Aorta (tissue), 5 donors: Measurements from ENCODE around the gene LPIN3. TPM values are rescaled to one million over a fixed set of nuclear protein-coding genes. Genes with fewer than 3 reads are reported as not detected.
A peak's percentile ranks its signal among the peaks of the same experiment; 100 is the strongest.

ENCODE experiments used
- ATAC-seq: fragments of 200-7000 bp; cut with Tn5 transposase; one replicate; pipeline ENCODE4 v1.9.1; 2022; ENCODE audit warnings: moderate library complexity; ENCODE audit not compliant: low FRiP score
- DNase-seq, 2 donors: peaks; one replicate each; pipeline ENCODE4 v3.0.0-alpha.2; 2020
- H3K27ac ChIP-seq, 2 donors: one replicate each; pipeline ENCODE4 v1.5.1; 2013; ENCODE audit warnings: low read length in 2 of 2, mild to moderate bottlenecking in 2 of 2, moderate library complexity in 2 of 2, control low read depth in 1 of 2, inconsistent platforms in 1 of 2, low read depth in 1 of 2
- H3K27me3 ChIP-seq, 2 donors: one replicate each; pipeline ENCODE4 v1.6.1; 2013; ENCODE audit warnings: control low read depth in 1 of 2, low read length in 1 of 2, mild to moderate bottlenecking in 1 of 2, moderate library complexity in 1 of 2; ENCODE audit not compliant: insufficient read depth in 2 of 2, control insufficient read depth in 1 of 2
- H3K36me3 ChIP-seq, 2 donors: one replicate each; pipeline ENCODE4 v1.6.1; 2013; ENCODE audit warnings: control low read depth in 1 of 2, low read length in 1 of 2, mild to moderate bottlenecking in 1 of 2; ENCODE audit not compliant: insufficient read depth in 2 of 2, control insufficient read depth in 1 of 2
- H3K4me1 ChIP-seq, 2 donors: one replicate each; pipeline ENCODE4 v1.6.1; 2013; ENCODE audit warnings: low read length in 2 of 2, control low read depth in 1 of 2, mild to moderate bottlenecking in 1 of 2, moderate library complexity in 1 of 2; ENCODE audit not compliant: insufficient read depth in 2 of 2, control insufficient read depth in 1 of 2
- H3K4me3 ChIP-seq, 2 donors: one replicate each; pipeline ENCODE4 v1.5.1; 2013; ENCODE audit warnings: low read length in 2 of 2, control low read depth in 1 of 2, mild to moderate bottlenecking in 1 of 2
- H3K9me3 ChIP-seq: one replicate; pipeline ENCODE4 v1.6.1; 2013; ENCODE audit warnings: mild to moderate bottlenecking, low read length; ENCODE audit not compliant: control insufficient read depth
- WGBS, 2 donors: extraction: QIAGEN DNeasy Blood & Tissue Kit; methylation state at CpG; one replicate each; pipeline ENCODE4 v1.1.7; 2013; 5-methylcytosine and 5-hydroxymethylcytosine counted together
- intact Hi-C, 2 donors: fragments of 100-400 bp; cut with DNase I; formaldehyde crosslinking; loops; one replicate each; pipeline versions ENCODE4 v1.14.2 to v1.15.0; 2022
- long read RNA-seq, 2 donors: library from polyadenylated mRNA; unstranded; transcript quantifications; one replicate each; pipeline ENCODE4 v2.0.0, GENCODE V29; 2020 to 2021
- polyA plus RNA-seq, 2 donors: library from polyadenylated mRNA; stranded (reverse); fragments of 200-250 nt; gene quantifications; one replicate each; pipeline ENCODE4 v1.2.3, GENCODE V29; 2013
- total RNA-seq, 2 donors: library from RNA; stranded (reverse); fragmentation: NEBNext Ultra II Directional; extraction: Animal tissue kit (Norgen Biotek cat#: 25700); gene quantifications; one replicate each; pipeline ENCODE4 v1.2.1, GENCODE V29; 2021
- donor health status: healthy with polysubstance abuse.
- donor health status: Bipolar disorder and iron deficiency.
- donor health status: DM: no; HTN: no; CAD: no.
- donor health status: DM: no; HTN: no; CAD: no.
- donor health status: DM: yes; HTN: yes; CAD: no.

The LPIN3 gene
- total RNA-seq (10 to 100 TPM; 21.4 to 22.6 TPM), polyA plus RNA-seq (10 to 100 TPM; 17.3 to 37.0 TPM)
- long read RNA-seq, donor 1, partial matches to known transcripts = 19 of 27 reads
- long read RNA-seq, donor 1, other reads (novel, unspliced or antisense) = 5 of 27 reads
- long read RNA-seq, donor 2, partial matches to known transcripts = 0 of 2 reads
- long read RNA-seq, donor 2, other reads (novel, unspliced or antisense) = 2 of 2 reads

GRCh38 chr20:41340327-41341055 lies at the start of gene LPIN3:
TSS of gene LPIN3 (plus strand) at chr20:41340821. CDS start at chr20:41345804, 4,983 bp downstream.
- intact Hi-C loops = loop anchor here (2.0 to 5.0 kb wide), 3 partner anchors 24 to 108 kb away; partner anchors contain the start of gene ZHX3 (in 1 of the 2)
- 9 to 13% methylated on average over 31 to 33 of the region's 33 CpGs for WGBS, 2 donors
- ATAC-seq = peak; percentile 95

GRCh38 chr20:41293269-41294037 lies 47.2 kb upstream of the LPIN3 start:
- Histone ChIP-seq H3K36me3 (no peaks in the 10 kb centered on the region), H3K27ac (no peak overlapping the region), H3K4me1 (peaks cover 2 to 5% of the 10 kb centered on the region in 2 donors), H3K4me3 (no peak overlapping the region), H3K27me3 (no peaks in the 10 kb centered on the region), H3K9me3 (no peaks in the 10 kb centered on the region)
- peak; percentile 55 for ATAC-seq
- intact Hi-C loops = no loop called here
- DNase-seq = no peak
- WGBS, 2 donors = 74 to 78% methylated on average over 2 of the region's 2 CpGs

More at GRCh38 chr20:41340327-41341055, at the start of gene LPIN3:
- H3K4me1 ChIP-seq = no peaks in the 10 kb centered on the region
- peak; percentile 89 to 94 for DNase-seq
- H3K9me3 ChIP-seq = no peaks in the 10 kb centered on the region
- no peaks in the 10 kb centered on the region for H3K27me3 ChIP-seq
- peak within 1 kb of the TSS in 1 of 2 donors; percentile 55 for H3K27ac ChIP-seq
- H3K36me3 ChIP-seq = no peaks in the 10 kb centered on the region
- peak within 1 kb of the TSS in 1 of 2 donors; percentile 10 for H3K4me3 ChIP-seq

GRCh38 chr20:41299899-41300298 lies 40.7 kb upstream of the LPIN3 start:
- Histone ChIP-seq H3K9me3 (no peaks in the 10 kb centered on the region), H3K36me3 (no peaks in the 10 kb centered on the region), H3K27me3 (no peaks in the 10 kb centered on the region), H3K4me1 (peaks cover 5% of the 10 kb centered on the region in 2 donors), H3K27ac (no peak overlapping the region), H3K4me3 (no peak overlapping the region)
- no peak for DNase-seq
- no peak for ATAC-seq
- intact Hi-C loops = no loop called here
- 87 to 89% methylated on average over 3 of the region's 3 CpGs for WGBS, 2 donors

- DNase-seq (no peak), ATAC-seq (no peak)
- Histone ChIP-seq H3K9me3 (no peaks in the 10 kb centered on the region), H3K36me3 (no peaks in the 10 kb centered on the region), H3K4me1 (peaks cover 5% of the 10 kb centered on the region in 2 donors), H3K4me3 (no peak overlapping the region), H3K27me3 (no peaks in the 10 kb centered on the region), H3K27ac (no peak overlapping the region)
- intact Hi-C loops = no loop called here
- 89 to 91% methylated on average over 3 of the region's 3 CpGs for WGBS, 2 donors
Measured at GRCh38 chr20:41300383-41300782, 40.2 kb upstream of the LPIN3 start.

- WGBS, 2 donors = 74 to 81% methylated on average over 4 of the region's 4 CpGs
Measured at GRCh38 chr20:41300886-41301285, 39.7 kb upstream of the LPIN3 start.

GRCh38 chr20:41304002-41304401 lies 36.6 kb upstream of the LPIN3 start:
- no peak overlapping the region for H3K27ac ChIP-seq
- no peak overlapping the region for H3K4me3 ChIP-seq
- H3K27me3 ChIP-seq = no peaks in the 10 kb centered on the region
- WGBS, 2 donors = 85 to 93% methylated on average over 1 of the region's 1 CpG
- peaks cover 0 to 3% of the 10 kb centered on the region in 2 donors for H3K4me1 ChIP-seq
- no peak for DNase-seq
- no peak for ATAC-seq
- H3K36me3 ChIP-seq = no peaks in the 10 kb centered on the region
- no peaks in the 10 kb centered on the region for H3K9me3 ChIP-seq
- intact Hi-C loops = no loop called here

More at GRCh38 chr20:41300886-41301285, 39.7 kb upstream of the LPIN3 start:
- no peak overlapping the region for H3K27ac ChIP-seq
- ATAC-seq = no peak
- no peaks in the 10 kb centered on the region for H3K9me3 ChIP-seq
- no peak for DNase-seq
- H3K27me3 ChIP-seq = no peaks in the 10 kb centered on the region
- no peaks in the 10 kb centered on the region for H3K36me3 ChIP-seq
- intact Hi-C loops = no loop called here
- no peak overlapping the region for H3K4me3 ChIP-seq
- peaks cover 5% of the 10 kb centered on the region in 2 donors for H3K4me1 ChIP-seq

GRCh38 chr20:41304424-41305079 lies 36.1 kb upstream of the LPIN3 start:
- no peak overlapping the region for H3K27ac ChIP-seq
- H3K36me3 ChIP-seq = no peaks in the 10 kb centered on the region
- no peaks in the 10 kb centered on the region for H3K9me3 ChIP-seq
- H3K4me1 ChIP-seq = peaks cover 0 to 5% of the 10 kb centered on the region in 2 donors
- WGBS, 2 donors = 75% methylated on average over 3 of the region's 3 CpGs
- DNase-seq (no peak), ATAC-seq (no peak)
- H3K27me3 ChIP-seq = no peaks in the 10 kb centered on the region
- H3K4me3 ChIP-seq = no peak overlapping the region
- intact Hi-C loops = no loop called here

GRCh38 chr20:41306061-41306727 lies 34.4 kb upstream of the LPIN3 start:
- Histone ChIP-seq H3K27me3 (no peaks in the 10 kb centered on the region), H3K27ac (no peak overlapping the region), H3K9me3 (no peaks in the 10 kb centered on the region), H3K36me3 (no peaks in the 10 kb centered on the region), H3K4me1 (peaks cover 0 to 2% of the 10 kb centered on the region in 2 donors), H3K4me3 (no peak overlapping the region)
- WGBS, 2 donors = 94 to 97% methylated on average over 5 of the region's 5 CpGs
- DNase-seq (no peak), ATAC-seq (no peak)
- intact Hi-C loops = no loop called here
